ENCODE measurements around the gene TNFAIP8. TPM values are rescaled to one million over a fixed set of nuclear protein-coding genes. Genes with fewer than 3 reads are reported as not detected.

The TNFAIP8 gene
- total and polyA plus RNA-seq, 2 of the 13 experiments (the other 11 are each of a cell fraction or from before 2014, with no cell fraction given): 6.4 to 11.2 TPM

GRCh38 chr5:119339965-119340364 lies 15.9 kb upstream of the TNFAIP8 start:
- 93% methylated on average over 2 of the region's 4 CpGs for WGBS (ENCODE audit: low lambda C conversion rate)
- H2AFZ ChIP-seq (ENCODE audit: low read length): no peak overlapping the region
- H3K4me1 ChIP-seq (ENCODE audit: insufficient read depth, low read length): peaks cover 8% of the 10 kb centered on the region; the same call in 1 of the 2 replicates
- in situ Hi-C loops (cut with HindIII; ENCODE audit: extremely low pct_ligation_motif_present, low pct_unique_long_range_greater_than_20kb): no loop called here
- no peaks in the 10 kb centered on the region for H3K27me3 ChIP-seq (ENCODE audit: control insufficient read depth in 1 of 2, insufficient read depth in 2 of 2, low read length in 2 of 2)
- no peak overlapping the region for H3K9ac ChIP-seq (ENCODE audit: insufficient read depth, low read depth, low read length)
- H3K9me3 ChIP-seq (ENCODE audit: low read length): no peaks in the 10 kb centered on the region
- no TSS peak for BruUV-seq (replicated peaks)
- FAIRE-seq: no peak
- no peaks in the 10 kb centered on the region for H3K36me3 ChIP-seq (replicated peaks in 1 of 2; ENCODE audit: control insufficient read depth in 1 of 2, insufficient read depth in 2 of 2, low read length in 2 of 2)
- intact Hi-C loops (cut with micrococcal nuclease; ENCODE audit: unreplicated experiment): no loop called here
- DNase-seq (ENCODE audit: low spot score): no peak
- no peak overlapping the region for H3K27ac ChIP-seq (ENCODE audit: extremely low read length, insufficient read depth, low read length)
- H3K79me2 ChIP-seq (ENCODE audit: insufficient read depth, low read length): no peaks in the 10 kb centered on the region
- CTCF ChIA-PET (ENCODE audit: low intra/inter-chr PET ratio, low total read pairs): no interaction called here
- H3K4me2 ChIP-seq (ENCODE audit: low read depth, low read length): no peak overlapping the region
- H3K4me3 ChIP-seq (replicated peaks in 1 of 3; ENCODE audit: insufficient read depth in 1 of 3, low read depth in 2 of 3, low read length in 3 of 3): no peak overlapping the region
- ATAC-seq: no peak
- H4K20me1 ChIP-seq (ENCODE audit: insufficient read depth, low read length): no peaks in the 10 kb centered on the region
- POLR2A ChIA-PET: interaction anchor here (0.6 kb wide), 1 partner anchor 343 kb away, joined by 3 read pairs; no protein-coding TSS in a partner anchor
- no peak for TF ChIP-seq THAP9 (CRISPR knock-in tag; IDR thresholded peaks at IDR 0.05; ENCODE audit: borderline replicate concordance)
- TF ChIP-seq BRCA1 (CRISPR knock-in tag; IDR thresholded peaks at IDR 0.05): no peak
- TF ChIP-seq ZBTB4 (CRISPR knock-in tag; IDR thresholded peaks at IDR 0.05; ENCODE audit: borderline replicate concordance): no peak
- TF ChIP-seq PRPF4 (IDR thresholded peaks at IDR 0.05; ENCODE audit: low read depth, low read length, poor library complexity, severe bottlenecking): no peak
- no peak for TF ChIP-seq PREB (CRISPR knock-in tag; IDR thresholded peaks at IDR 0.05)
- TF ChIP-seq SMARCC2 (IDR thresholded peaks at IDR 0.05): no peak
- TF ChIP-seq ZNF749 (CRISPR knock-in tag; IDR thresholded peaks at IDR 0.05; ENCODE audit: borderline replicate concordance): no peak
- no peak for TF ChIP-seq ZNF687 (CRISPR knock-in tag; IDR thresholded peaks at IDR 0.05)
- no peak for TF ChIP-seq SMAD1 (CRISPR knock-in tag; IDR thresholded peaks at IDR 0.05; ENCODE audit: borderline replicate concordance, low read depth)
- TF ChIP-seq ZNF784 (CRISPR knock-in tag; IDR thresholded peaks at IDR 0.05; ENCODE audit: borderline replicate concordance): no peak
- no peak for TF ChIP-seq KDM3A (CRISPR knock-in tag; IDR thresholded peaks at IDR 0.05; ENCODE audit: low read depth)
- TF ChIP-seq NFKB2 (CRISPR knock-in tag; IDR thresholded peaks at IDR 0.05; ENCODE audit: borderline replicate concordance): no peak

Data from HepG2 (cell line).